Gastrocnemius medialis (tissue), 4 donors: ENCODE measurements around the gene CFAP65.

ENCODE experiments used
- CTCF ChIP-seq, 5 experiments: fragments of 450-650 bp in 3 of 5; fragments of 200-600 bp in 2 of 5; sonication (generic) in 2 of 5; IDR thresholded peaks in 4 of 5; conservative IDR thresholded peaks in 1 of 5; 1 replicate in 4 of 5; 2 replicates in 1 of 5; pipeline ENCODE4 v1.5.1; 2016 to 2019; ENCODE audit warnings: antibody characterized with exemption in 5 of 5, mild to moderate bottlenecking in 3 of 5, moderate library complexity in 3 of 5
- POLR2A ChIP-seq, 2 donors: fragments of 450-650 bp; IDR thresholded peaks; one replicate each; pipeline ENCODE4 v1.6.1; 2017; ENCODE audit warnings: antibody characterized with exemption in 2 of 2, mild to moderate bottlenecking in 2 of 2, moderate library complexity in 2 of 2

- no peak for TF ChIP-seq CTCF (IDR thresholded peaks at IDR 0.05 in 4 of 5, conservative IDR thresholded peaks at IDR 0.05 in 1 of 5)
- TF ChIP-seq POLR2A (IDR thresholded peaks at IDR 0.05): no peak
These were observed 1.4 kb upstream of the CFAP65 start for GRCh38 chr2:219042750-219043149.
